Stimulated activated CD4-positive, alpha-beta T cell treated with anti-CD3 and anti-CD28 coated beads, Interleukin-15, amount 100 ng/mL, for 1 hour (primary cell): ENCODE results near the gene KRTAP10-1.

Source experiments
- DNase-seq, 2 donors: peaks; one replicate each; pipeline ENCODE4 v3.0.0-alpha.2; 2020; ENCODE audit warnings: low read depth in 1 of 2, low spot score in 1 of 2

The KRTAP10-1 gene

GRCh38 chr21:44516342-44516741 is 23.7 kb downstream of the KRTAP10-1 start:
- DNase-seq, result no peak

- DNase-seq, result no peak
Measured at GRCh38 chr21:44515359-44516165, 24.4 kb downstream of the KRTAP10-1 start.

DNA sequence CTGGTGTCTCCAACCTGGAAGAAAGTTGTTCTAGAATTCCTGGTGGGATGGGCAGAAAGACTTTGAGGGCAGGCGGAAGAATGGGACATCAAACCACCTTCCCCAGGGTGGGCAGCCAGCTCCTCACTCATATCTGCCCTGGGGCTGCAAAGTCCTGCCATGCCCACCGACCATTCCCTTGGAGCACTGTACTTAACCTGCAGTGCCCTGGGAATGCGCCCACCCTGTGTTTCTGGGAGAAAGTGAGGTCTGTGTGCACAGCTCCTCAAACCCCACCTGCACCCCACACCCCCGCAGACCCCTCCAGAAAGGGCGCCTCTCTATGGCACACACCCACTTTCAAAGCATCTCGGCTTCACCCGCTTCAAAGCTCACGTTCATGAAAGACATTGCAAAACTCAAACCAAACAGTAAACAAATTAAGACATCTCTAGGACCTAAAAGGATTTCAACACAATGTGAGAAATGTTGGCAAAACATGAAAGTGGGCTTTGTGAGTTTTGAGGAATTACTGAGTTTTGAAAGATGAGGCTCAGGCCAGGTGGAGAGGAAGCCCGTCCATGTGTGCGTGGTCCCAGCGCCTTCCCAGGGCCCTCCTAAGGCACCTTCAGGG is 25.1 kb downstream of the KRTAP10-1 start:
- DNase-seq, result no peak

DNA sequence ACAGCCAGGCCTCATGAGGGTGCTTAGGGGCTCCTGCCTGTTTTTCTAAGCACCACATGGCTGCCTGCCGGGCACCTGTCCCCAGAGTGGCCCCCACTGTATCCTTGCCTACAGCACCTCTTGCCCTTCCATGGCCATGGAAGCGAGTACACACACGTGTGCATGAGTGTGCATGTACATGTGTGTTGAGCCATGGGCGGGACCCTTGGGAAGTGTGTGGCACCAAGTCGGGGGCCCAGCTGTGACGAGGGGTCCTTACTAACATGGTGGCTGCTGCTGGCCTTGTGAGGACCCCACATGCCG is 25.8 kb downstream of the KRTAP10-1 start:
- no peak for DNase-seq

- no peak for DNase-seq
Measured at GRCh38 chr21:44513389-44514217, 26.4 kb downstream of the KRTAP10-1 start.

DNA sequence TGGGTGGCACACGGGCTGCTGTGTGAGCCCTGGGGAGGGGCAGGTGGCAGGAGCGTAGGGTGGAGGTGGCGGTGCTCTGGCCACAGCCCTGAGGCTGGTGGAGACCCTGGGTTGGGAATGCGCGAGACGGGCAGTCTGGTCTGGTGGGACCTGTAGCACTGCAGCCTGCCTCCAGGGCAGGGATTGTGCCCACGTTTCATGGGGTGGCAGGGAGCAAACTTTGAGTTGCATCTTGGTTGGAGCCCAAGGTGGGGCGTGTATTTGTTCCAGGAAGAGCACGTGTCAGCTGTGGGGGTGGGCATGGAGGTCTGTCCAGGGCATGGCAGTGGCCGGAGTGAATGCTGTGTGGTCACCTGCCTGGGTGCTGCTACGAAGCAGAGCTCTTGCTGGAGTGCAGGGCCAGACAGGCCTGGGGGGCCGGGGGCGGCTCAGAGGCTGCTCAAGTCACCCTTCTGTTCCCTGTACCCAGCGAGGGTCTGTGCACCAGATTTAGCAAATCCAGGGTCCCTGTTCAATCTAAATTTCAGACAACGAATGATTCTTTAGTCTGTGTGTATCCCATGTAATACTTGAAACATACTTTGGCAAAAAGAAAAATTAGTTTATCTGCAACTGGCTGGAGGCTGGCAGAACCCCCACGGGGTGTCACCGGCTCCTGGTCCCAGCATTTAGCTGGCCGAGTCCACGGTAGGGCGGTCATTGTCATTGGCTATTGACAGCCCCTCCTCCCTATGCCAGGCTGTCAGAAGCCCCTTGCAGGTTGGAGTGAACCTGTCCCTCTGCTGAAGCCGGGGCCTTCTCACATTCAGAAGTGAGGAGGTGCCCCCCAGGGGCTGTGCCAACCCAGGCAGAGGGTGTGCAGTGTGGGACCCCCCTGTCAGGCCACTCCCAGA is 27.3 kb downstream of the KRTAP10-1 start:
- DNase-seq, result no peak

- DNase-seq, result no peak
Measured at GRCh38 chr21:44511938-44512275, 28.1 kb downstream of the KRTAP10-1 start.

- no peak for DNase-seq
Measured at GRCh38 chr21:44511219-44511937, 28.6 kb downstream of the KRTAP10-1 start.

DNA sequence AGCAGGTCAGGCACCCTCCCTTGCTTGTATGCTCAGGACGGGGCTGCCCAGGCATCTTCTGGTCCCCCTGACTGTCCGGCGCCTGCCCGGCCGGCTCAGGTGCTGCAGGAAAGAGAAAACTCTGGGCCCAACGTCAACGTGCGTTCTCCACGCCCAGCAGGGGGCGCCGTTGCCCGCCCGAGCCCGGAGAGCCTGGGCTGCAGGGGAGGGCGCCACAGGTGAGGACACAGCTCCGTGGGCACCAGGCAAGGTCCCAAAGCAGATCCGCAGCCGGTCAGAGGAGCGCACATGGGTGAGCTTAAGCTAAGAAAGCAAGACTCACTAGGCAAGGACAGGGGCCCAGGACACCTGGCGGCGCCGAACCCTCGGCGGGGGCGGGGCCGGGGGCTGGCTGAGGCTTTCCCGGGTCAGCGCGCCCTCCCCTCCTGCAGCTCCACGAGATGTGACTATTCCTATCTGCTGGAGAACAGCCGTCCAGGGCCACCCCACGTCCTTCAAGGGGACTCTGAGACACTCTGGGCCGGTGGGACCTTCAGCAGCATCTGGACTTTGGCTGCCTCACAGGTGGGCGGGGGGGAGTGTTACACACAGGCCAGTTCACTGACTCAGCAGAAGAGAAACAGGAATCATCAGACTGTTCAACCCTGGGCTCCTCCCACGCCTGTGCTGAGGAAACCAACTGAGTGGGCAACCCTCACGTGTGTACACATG is 29.3 kb downstream of the KRTAP10-1 start:
- peak; percentile 73 for DNase-seq

GRCh38 chr21:44510109-44510507 is 29.9 kb downstream of the KRTAP10-1 start:
- no peak for DNase-seq

DNA sequence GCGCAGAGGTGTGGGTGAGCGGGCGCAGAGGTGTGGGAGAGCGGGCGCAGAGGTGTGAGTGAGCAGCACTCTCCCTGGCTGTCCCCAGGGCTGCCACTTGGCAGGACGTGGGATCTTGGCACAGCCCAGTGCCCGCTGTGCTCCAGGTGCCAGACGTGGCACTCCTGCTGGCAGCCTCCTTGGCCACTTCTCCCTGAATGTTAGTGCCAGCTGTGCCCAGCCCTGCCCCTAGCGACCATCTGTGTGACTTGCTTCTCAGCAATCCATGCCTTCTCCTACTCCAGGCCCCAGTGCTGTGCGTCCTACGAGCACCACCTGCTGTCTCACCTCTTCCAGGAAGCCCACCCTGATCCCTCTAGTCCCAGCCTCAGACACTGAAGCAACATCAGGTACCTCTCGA is 30.5 kb downstream of the KRTAP10-1 start:
- DNase-seq, result no peak

GRCh38 chr21:44508711-44509445 is 31.1 kb downstream of the KRTAP10-1 start:
- no peak for DNase-seq

DNA sequence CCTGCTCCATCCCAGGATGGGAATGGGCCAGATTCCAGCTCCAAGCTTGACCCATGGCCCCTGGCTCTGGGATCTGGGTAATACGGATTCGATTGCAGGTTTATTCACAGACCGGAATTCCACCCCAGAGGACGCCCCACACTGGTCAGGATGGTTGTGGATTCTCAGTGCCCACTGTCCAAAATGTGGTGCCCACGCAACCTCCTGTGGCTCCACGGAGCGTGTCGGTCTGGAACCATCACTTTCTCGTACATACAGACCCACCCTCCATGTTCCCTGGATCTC is 31.6 kb downstream of the KRTAP10-1 start:
- no peak for DNase-seq

GRCh38 chr21:44507673-44508425 is 32.1 kb downstream of the KRTAP10-1 start:
- no peak for DNase-seq

DNA sequence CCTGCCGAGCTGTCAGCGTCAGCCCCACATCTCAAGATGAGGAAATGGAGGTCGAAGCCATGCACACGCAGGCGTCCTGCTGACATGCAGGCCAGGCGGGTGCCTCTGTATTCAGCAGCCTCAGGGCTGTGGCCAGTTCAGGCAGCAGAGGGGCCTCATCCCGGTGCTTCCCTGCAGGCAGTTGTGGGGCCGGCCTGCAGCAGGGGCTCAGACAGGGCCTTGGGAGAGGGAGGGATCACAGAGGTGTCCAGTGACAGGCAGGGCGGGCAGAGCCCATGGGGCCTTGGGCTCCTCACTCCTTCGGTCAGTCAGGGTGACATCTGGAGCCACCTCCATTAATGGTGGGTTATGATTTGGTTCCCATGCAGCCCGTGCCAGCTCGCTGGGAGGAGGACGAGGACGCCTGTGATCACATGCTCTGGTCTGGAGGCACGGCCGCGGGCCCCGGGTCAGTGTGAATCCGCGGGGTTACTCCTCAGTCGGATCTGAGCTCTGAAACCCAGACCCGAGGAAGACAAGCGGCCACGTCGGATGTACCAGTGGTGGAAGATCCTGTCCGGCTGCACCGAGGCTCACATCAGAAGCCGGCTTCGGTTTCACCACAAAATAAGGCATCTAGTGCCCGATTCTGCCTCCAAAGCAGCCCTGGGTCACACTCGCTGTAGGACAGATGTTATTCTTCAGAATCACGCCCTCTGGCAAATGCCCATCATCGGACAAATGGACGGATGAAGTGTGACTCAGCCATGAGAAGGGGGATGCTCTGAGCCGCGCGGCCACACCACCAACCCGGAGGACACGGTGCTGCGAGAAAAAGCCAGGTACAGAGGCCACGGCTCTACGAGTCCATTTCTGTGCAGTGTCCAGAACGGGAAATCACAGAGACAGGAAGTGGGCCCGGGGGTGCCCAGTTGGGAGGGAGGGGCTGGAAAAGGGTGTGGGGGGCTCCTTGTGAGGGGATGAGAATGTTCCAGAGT is 33.4 kb downstream of the KRTAP10-1 start:
- DNase-seq, result no peak

DNA sequence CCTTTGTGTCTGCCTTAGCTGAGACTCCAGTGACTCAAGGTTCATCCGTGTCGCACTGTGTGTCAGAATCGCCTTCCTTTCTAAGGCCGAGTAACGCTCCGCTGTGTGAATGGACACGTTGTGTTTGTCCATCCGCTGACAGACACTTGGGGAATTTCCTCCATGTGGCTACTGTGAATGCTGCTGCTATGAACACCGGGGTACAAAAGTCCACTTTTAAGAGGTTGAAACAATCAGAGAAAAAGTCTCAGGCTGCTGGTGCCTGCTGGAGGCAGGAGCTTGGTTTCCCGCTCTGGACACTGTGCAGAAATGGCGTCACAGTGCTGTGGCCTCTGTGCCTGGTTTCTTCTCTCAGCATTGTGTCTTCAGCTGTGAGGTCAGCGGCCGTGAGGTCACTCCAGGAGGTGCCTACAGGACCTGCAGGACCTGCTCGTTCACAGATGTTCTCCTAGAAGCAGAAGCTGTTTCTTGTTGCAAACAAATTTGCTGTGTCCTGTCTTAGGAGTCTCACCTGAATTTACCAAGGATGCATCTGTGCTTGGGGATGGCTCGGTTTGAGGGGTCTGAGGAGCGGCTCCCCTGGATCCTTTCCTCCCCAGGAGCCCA is 34.2 kb downstream of the KRTAP10-1 start:
- DNase-seq, result no peak

DNA sequence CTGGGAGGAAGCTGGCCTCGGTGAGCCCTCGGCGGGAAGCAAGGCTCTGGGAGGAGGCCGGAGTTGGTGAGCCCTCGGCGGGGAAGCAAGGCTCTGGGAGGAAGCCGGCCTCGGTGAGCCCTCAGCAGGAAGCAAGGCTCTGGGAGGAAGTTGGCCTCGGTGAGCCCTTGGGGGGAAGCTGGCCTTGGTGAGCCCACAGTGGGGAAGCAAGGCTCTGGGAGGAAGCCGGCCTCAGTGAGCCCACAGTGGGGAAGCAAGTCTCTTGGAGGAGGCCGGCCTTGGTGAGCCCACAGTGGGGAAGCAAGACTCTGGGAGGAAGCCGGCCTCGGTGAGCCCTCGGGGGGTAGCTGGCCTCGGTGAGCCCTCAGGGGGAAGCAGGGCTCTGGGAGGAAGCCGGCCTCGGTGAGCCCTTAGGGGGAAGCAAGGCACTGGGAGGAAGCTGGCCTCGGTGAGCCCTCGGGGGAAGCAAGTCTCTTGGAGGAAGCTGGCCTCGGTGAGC is 36.0 kb downstream of the KRTAP10-1 start:
- no peak for DNase-seq
